GM10266 (cell line): ENCODE measurements around the gene LSM2.

Source experiments
- DNase-seq: peaks from one replicate; pipeline ENCODE4 v3.0.0; 2012; ENCODE audit errors: extremely low spot score
- TF ChIP-seq, protein P1 (sequence below): IDR thresholded peaks from 2 replicates; pipeline ENCODE4 v1.5.1; 2012; ENCODE audit warnings: mild to moderate bottlenecking, low read depth; ENCODE audit not compliant: control insufficient read depth, insufficient read depth; ENCODE audit errors: missing control alignments

Gene LSM2

DNA sequence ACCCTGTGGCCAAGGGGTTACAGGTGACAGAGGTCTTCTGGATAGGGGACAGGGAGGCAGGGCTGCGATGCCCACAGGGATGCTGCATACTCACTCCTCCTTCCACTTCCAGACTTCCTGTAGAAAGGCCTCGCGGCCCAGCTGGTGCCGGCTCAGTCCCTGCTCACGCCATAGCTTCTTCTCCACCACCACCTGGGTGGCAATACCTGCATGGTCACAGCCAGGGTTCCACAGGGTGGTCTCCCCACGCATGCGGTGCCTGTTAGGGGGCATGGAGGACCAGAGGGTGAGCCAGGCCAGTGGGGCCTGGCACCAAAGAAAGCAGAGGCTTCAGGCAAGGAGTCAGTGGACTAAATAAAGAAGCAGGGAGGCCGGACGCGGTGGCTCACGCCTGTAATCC is 21.3 kb downstream of the LSM2 start:
- DNase-seq = no peak
- TF ChIP-seq, protein P1, sequence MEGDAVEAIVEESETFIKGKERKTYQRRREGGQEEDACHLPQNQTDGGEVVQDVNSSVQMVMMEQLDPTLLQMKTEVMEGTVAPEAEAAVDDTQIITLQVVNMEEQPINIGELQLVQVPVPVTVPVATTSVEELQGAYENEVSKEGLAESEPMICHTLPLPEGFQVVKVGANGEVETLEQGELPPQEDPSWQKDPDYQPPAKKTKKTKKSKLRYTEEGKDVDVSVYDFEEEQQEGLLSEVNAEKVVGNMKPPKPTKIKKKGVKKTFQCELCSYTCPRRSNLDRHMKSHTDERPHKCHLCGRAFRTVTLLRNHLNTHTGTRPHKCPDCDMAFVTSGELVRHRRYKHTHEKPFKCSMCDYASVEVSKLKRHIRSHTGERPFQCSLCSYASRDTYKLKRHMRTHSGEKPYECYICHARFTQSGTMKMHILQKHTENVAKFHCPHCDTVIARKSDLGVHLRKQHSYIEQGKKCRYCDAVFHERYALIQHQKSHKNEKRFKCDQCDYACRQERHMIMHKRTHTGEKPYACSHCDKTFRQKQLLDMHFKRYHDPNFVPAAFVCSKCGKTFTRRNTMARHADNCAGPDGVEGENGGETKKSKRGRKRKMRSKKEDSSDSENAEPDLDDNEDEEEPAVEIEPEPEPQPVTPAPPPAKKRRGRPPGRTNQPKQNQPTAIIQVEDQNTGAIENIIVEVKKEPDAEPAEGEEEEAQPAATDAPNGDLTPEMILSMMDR = no peak

- TF ChIP-seq, protein P1 = no peak
- no peak for DNase-seq
Observed at GRCh38 chr6:31784098-31784925, 22.5 kb downstream of the LSM2 start.

GRCh38 chr6:31782126-31782855 is 24.5 kb downstream of the LSM2 start:
- no peak for DNase-seq
- TF ChIP-seq, protein P1 = no peak

DNA sequence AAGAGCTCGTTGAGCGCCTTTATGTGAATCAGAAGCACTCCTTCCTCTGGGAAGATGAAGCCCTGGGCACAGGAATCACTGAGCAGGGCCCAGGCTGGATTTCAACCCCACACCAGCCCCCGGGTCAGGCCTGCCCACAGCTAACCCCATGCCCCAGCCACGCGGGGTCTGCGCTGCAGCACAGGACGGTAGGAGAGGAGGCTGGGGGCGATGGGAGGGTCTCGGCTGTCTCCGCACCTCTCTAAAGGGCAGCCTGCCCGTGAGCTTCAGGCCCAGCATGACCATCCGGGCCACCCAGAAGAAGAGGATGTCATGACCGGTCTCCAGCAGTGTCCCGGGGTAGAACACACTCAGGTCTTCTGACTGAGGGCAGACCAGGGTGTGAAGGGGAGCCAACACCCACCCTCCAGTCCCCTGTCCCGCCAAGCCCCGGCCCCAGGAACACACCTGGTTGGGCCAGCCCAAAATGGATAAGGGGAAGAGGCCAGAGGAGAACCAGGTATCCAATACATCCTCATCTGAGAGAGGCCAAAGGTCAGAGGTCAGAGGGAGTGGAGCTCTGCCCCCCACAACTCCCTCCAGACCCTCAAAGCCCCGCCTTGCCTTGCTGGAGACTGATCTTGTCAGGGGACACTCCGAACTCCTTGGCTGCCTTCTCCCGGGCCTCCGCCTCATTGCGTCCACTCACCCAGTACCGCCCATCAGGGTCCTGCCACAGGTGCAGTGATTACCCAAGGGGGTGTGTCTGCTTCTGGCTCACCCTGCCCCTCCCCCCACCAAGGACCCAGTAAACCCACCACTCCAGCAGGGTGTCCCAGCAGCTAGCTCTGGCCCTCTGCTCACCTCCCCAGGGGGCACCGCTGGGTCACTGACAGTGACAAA is 25.3 kb downstream of the LSM2 start:
- DNase-seq = no peak
- TF ChIP-seq, protein P1 = no peak

- TF ChIP-seq, protein P1 = no peak
- DNase-seq = no peak
Observed at GRCh38 chr6:31780507-31781243, 26.1 kb downstream of the LSM2 start.

DNA sequence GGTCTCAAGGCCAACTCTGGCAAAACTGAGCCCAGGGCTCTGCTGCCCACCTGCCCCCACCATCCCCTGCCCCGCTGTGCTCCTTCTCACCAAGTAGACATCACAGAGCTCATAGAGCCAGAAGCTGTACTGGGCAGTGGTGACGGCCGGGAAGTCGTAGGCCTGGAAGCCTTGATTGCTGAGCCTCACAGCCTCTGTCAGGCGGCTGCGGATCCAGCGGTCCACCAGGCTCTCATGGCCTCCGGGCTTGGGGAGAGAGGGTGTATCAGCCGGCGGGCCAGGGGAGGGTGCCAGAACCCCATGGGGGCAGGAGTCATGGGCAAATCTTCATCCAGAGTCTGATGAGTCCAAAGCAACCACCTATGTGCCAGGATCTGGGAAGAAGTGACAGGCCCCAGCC is 26.9 kb downstream of the LSM2 start:
- TF ChIP-seq, protein P1 = no peak

More for the DNA sequence above, 26.9 kb downstream of the LSM2 start:
- DNase-seq = no peak
